SK-N-SH (cell line): Measurements from ENCODE around the gene GMNN.

Experiments
- CTCF ChIP-seq: fragments of 200-600 bp; sonication (generic); IDR thresholded peaks from 2 replicates; pipeline ENCODE4 v1.6.1; 2017; ENCODE audit warnings: antibody characterized with exemption, mild to moderate bottlenecking, moderate library complexity
- EZH2phosphoT487 ChIP-seq: fragments of 200-600 bp; sonication (generic); IDR thresholded peaks from 2 replicates; pipeline ENCODE4 v1.6.1; 2017; ENCODE audit warnings: low read depth, mixed run types, mild to moderate bottlenecking, antibody characterized with exemption, moderate library complexity, borderline replicate concordance
- GATA2 ChIP-seq: sonication (generic); formaldehyde crosslinking; IDR thresholded peaks from 2 replicates; pipeline ENCODE4 v1.5.0; 2020; ENCODE audit warnings: mild to moderate bottlenecking, missing genetic modification reagents
- IRF3 ChIP-seq: fragments of 150-350 bp; IDR thresholded peaks from 2 replicates; pipeline ENCODE4 v1.6.1; 2016; ENCODE audit warnings: mild to moderate bottlenecking, low read depth, low read length
- YY1 ChIP-seq: IDR thresholded peaks from 2 replicates; pipeline ENCODE4 v1.4.0; 2012; ENCODE audit warnings: low read depth, mild to moderate bottlenecking
- TF ChIP-seq, protein P1 (sequence below): fragments of 150-350 bp; IDR thresholded peaks from 2 replicates; pipeline ENCODE4 v1.6.1; 2017; ENCODE audit warnings: antibody characterized with exemption, low read length, low read depth, borderline replicate concordance

- TF ChIP-seq CTCF (no peak), EZH2phosphoT487 (no peak), YY1 (no peak), IRF3 (no peak), GATA2 (CRISPR knock-in tag) (peak; percentile 61)
- TF ChIP-seq, protein P1, sequence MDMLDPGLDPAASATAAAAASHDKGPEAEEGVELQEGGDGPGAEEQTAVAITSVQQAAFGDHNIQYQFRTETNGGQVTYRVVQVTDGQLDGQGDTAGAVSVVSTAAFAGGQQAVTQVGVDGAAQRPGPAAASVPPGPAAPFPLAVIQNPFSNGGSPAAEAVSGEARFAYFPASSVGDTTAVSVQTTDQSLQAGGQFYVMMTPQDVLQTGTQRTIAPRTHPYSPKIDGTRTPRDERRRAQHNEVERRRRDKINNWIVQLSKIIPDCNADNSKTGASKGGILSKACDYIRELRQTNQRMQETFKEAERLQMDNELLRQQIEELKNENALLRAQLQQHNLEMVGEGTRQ, result no peak
Observed at GRCh38 chr6:24779416-24780016, 4.8 kb downstream of the GMNN start.
